ENCODE measurements around the gene GALNT9. TPM values are rescaled to one million over a fixed set of nuclear protein-coding genes. Genes with fewer than 3 reads are reported as not detected.

GALNT9 gene
- total and polyA plus RNA-seq, 2 experiments from 2014 or later: 3.9 to 4.7 TPM

GRCh38 chr12:132246997-132247717 is 82.2 kb downstream of the GALNT9 start:
- Histone ChIP-seq H3K36me3 (replicated peaks; ENCODE audit: insufficient read depth, low read depth) (no peaks in the 10 kb centered on the region), H4K20me1 (ENCODE audit: insufficient read depth, poor library complexity, severe bottlenecking) (no peaks in the 10 kb centered on the region), H2AFZ (no peak overlapping the region), H3K27me3 (no peaks in the 10 kb centered on the region), H3K4me1 (ENCODE audit: insufficient read depth) (no peaks in the 10 kb centered on the region), H3K27ac (no peak overlapping the region), H3K9me2 (replicated peaks; ENCODE audit: insufficient read depth) (no peaks in the 10 kb centered on the region), H3K4me3 (no peak overlapping the region), H3K9me3 (ENCODE audit: low read depth) (no peaks in the 10 kb centered on the region), H3K79me2 (no peaks in the 10 kb centered on the region), H3K4me2 (no peak overlapping the region)
- DNase-seq (ENCODE audit: low spot score): no peak
- TF ChIP-seq EZH2phosphoT487 (IDR thresholded peaks at IDR 0.05; ENCODE audit: low read depth, severe bottlenecking, unreplicated experiment) (no peak), EZH2 (IDR thresholded peaks at IDR 0.05; ENCODE audit: borderline replicate concordance) (no peak), CTCF (IDR thresholded peaks at IDR 0.05; ENCODE audit: poor library complexity) (no peak)
- WGBS (ENCODE audit: low lambda C conversion rate, missing lambda C conversion rate): 91% methylated on average over 17 of the region's 27 CpGs

- Histone ChIP-seq H3K9me3 (ENCODE audit: low read depth) (no peaks in the 10 kb centered on the region), H3K27me3 (no peaks in the 10 kb centered on the region), H3K79me2 (no peaks in the 10 kb centered on the region), H3K9me2 (replicated peaks; ENCODE audit: insufficient read depth) (no peaks in the 10 kb centered on the region), H4K20me1 (ENCODE audit: insufficient read depth, poor library complexity, severe bottlenecking) (no peaks in the 10 kb centered on the region), H3K4me3 (no peak overlapping the region), H3K4me1 (ENCODE audit: insufficient read depth) (no peaks in the 10 kb centered on the region), H3K27ac (no peak overlapping the region), H3K36me3 (replicated peaks; ENCODE audit: insufficient read depth, low read depth) (no peaks in the 10 kb centered on the region), H2AFZ (no peak overlapping the region), H3K4me2 (no peak overlapping the region)
- DNase-seq (ENCODE audit: low spot score): no peak
- WGBS (ENCODE audit: low lambda C conversion rate, missing lambda C conversion rate): 89% methylated on average over 26 of the region's 28 CpGs
- TF ChIP-seq EZH2 (IDR thresholded peaks at IDR 0.05; ENCODE audit: borderline replicate concordance): no peak
- TF ChIP-seq CTCF (IDR thresholded peaks at IDR 0.05; ENCODE audit: poor library complexity): no peak
- no peak for TF ChIP-seq EZH2phosphoT487 (IDR thresholded peaks at IDR 0.05; ENCODE audit: low read depth, severe bottlenecking, unreplicated experiment)
Observed at GRCh38 chr12:132245521-132246101, 83.8 kb downstream of the GALNT9 start.

- Histone ChIP-seq H3K9me2 (replicated peaks; ENCODE audit: insufficient read depth) (no peaks in the 10 kb centered on the region), H3K36me3 (replicated peaks; ENCODE audit: insufficient read depth, low read depth) (no peaks in the 10 kb centered on the region), H3K9me3 (ENCODE audit: low read depth) (no peaks in the 10 kb centered on the region), H3K27me3 (no peaks in the 10 kb centered on the region), H3K4me3 (no peak overlapping the region), H2AFZ (no peak overlapping the region), H3K27ac (no peak overlapping the region), H3K4me2 (no peak overlapping the region), H3K79me2 (no peaks in the 10 kb centered on the region), H4K20me1 (ENCODE audit: insufficient read depth, poor library complexity, severe bottlenecking) (no peaks in the 10 kb centered on the region), H3K4me1 (ENCODE audit: insufficient read depth) (no peaks in the 10 kb centered on the region)
- TF ChIP-seq CTCF (IDR thresholded peaks at IDR 0.05; ENCODE audit: poor library complexity): no peak
- TF ChIP-seq EZH2phosphoT487 (IDR thresholded peaks at IDR 0.05; ENCODE audit: low read depth, severe bottlenecking, unreplicated experiment): no peak
- no peak for TF ChIP-seq EZH2 (IDR thresholded peaks at IDR 0.05; ENCODE audit: borderline replicate concordance)
- DNase-seq (ENCODE audit: low spot score): no peak
- WGBS (ENCODE audit: low lambda C conversion rate, missing lambda C conversion rate): 87% methylated on average over 8 of the region's 22 CpGs
Observed at GRCh38 chr12:132244724-132245295, 84.6 kb downstream of the GALNT9 start.

Data from hepatocyte (in vitro differentiated cells).